ENCODE data around the gene NUPR2.

DNA sequence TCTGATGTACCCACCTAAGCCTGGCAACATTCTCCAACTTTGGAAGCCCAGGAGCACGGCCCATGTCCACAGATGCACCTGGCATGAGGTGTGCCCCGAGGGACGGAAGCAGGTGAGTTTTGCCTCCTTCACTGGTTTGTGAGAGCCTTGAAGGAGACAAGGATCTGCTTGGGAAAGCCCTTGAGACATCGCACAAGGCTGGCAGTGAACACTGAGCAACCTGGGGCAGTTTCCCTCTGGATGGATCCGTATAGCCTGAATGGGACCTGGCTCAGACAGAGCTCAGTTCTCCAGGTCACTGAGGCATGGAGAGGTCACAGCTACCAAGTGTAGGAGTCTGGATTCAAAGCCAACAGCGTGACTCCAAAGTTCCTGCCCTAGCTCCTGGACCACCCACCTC is 8.8 kb upstream of the NUPR2 start:
- TF ChIP-seq POLR2AphosphoS5 (IDR thresholded peaks at IDR 0.05) (no peak), POLR2A (IDR thresholded peaks at IDR 0.05) (no peak), EP300 (IDR thresholded peaks at IDR 0.05) (no peak)
- TF ChIP-seq, protein P1, sequence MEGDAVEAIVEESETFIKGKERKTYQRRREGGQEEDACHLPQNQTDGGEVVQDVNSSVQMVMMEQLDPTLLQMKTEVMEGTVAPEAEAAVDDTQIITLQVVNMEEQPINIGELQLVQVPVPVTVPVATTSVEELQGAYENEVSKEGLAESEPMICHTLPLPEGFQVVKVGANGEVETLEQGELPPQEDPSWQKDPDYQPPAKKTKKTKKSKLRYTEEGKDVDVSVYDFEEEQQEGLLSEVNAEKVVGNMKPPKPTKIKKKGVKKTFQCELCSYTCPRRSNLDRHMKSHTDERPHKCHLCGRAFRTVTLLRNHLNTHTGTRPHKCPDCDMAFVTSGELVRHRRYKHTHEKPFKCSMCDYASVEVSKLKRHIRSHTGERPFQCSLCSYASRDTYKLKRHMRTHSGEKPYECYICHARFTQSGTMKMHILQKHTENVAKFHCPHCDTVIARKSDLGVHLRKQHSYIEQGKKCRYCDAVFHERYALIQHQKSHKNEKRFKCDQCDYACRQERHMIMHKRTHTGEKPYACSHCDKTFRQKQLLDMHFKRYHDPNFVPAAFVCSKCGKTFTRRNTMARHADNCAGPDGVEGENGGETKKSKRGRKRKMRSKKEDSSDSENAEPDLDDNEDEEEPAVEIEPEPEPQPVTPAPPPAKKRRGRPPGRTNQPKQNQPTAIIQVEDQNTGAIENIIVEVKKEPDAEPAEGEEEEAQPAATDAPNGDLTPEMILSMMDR (IDR thresholded peaks at IDR 0.05), result no peak
